KOPT-K1 (cell line): ENCODE results near the gene S100G.

Experiments
- H3K27ac ChIP-seq: fragments of 200-600 bp; sonication (generic); 2 replicates; pipeline ENCODE4 v1.5.1; 2016; ENCODE audit warnings: antibody characterized with exemption, mild to moderate bottlenecking, low read depth, low read length; ENCODE audit not compliant: poor library complexity, severe bottlenecking
- H3K36me3 ChIP-seq: fragments of 200-600 bp; sonication (generic); 2 replicates; pipeline ENCODE4 v1.5.1; 2017; ENCODE audit warnings: antibody characterized with exemption, mild to moderate bottlenecking, low read length, moderate library complexity; ENCODE audit not compliant: insufficient read depth
- H3K9me3 ChIP-seq: fragments of 200-600 bp; sonication (generic); 2 replicates; pipeline ENCODE4 v1.5.1; 2017; ENCODE audit warnings: antibody characterized with exemption, low read length, mild to moderate bottlenecking; ENCODE audit not compliant: insufficient read depth, poor library complexity, severe bottlenecking

S100G gene

DNA sequence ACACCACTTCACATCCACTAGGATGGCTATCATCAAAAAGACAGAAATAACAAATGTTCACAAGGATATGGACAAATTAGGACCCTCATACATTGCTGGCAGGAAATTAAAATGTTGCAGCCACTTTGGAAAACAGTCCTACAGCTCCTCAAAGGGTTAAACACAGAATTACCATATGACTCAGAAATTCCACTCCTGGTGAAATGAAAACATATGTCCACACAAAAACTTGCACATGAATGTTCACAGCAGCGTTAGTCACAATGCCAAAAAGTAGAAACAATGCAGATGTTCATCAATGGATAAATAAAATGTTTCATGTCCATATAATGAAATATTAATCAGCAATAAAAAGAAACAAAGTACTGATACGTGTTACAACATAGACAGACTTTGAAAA, 15.1 kb downstream of the S100G start:
- H3K27ac ChIP-seq = no peak overlapping the region
- no peaks in the 10 kb centered on the region for H3K36me3 ChIP-seq
- H3K9me3 ChIP-seq = no peaks in the 10 kb centered on the region

DNA sequence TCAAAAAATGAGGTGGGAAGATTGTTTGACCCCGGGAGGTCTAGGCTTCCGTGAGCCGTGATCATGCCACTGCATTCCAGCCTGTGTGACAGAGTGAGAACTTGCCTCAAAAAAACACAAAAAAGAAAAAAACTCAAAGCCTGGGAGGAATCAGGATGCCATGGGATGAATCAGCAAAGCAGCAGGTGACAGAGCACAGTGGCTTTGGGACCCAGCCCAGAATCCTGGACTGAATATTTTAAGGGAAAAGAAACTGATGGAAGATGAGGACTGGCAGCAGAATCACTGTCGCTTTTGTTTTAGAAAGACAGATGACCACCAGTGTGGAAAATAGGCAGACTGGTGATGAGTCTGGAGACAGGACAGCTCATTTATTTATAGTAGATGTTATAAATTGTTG, 16.6 kb downstream of the S100G start:
- Histone ChIP-seq H3K36me3 (no peaks in the 10 kb centered on the region), H3K27ac (no peak overlapping the region), H3K9me3 (no peaks in the 10 kb centered on the region)

DNA sequence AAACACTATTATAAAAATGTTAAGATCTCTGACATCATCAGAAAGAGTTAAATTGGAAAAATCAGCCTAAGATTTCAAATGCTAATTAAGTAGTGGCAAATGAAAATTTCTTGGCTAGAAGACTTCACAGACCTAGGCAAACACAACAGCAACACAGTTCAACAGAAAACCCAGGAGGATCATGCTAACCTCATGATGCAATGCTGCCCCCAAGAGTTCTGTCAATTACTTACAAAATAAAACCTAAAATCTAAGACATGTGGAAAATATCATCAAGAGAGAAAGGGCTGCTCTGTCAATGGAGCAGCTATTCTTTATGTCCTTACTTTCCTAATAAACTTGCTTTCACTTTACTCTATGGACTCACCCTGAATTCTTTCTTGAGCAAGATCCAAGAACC, 21.0 kb downstream of the S100G start:
- no peaks in the 10 kb centered on the region for H3K9me3 ChIP-seq
- no peaks in the 10 kb centered on the region for H3K36me3 ChIP-seq
- no peak overlapping the region for H3K27ac ChIP-seq

DNA sequence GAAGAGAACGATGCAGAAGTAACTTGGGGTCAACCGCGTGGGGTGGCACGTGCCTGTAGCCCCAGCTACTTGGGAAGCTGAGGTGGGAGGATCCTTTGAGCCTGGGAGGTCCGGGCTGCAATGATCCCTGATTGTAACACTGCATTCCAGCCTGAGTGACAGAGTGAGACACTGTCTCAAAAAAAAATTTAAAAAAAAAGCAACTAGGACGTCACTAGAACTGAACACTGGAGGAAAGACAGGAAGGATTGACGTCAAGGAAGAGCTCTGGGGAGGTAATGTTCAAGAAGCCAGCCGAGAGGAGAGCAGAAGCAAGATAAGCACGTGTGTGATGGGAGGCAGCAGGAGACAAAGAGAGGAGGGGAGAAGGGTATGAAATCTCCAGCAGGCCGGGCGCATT, 28.7 kb downstream of the S100G start:
- no peaks in the 10 kb centered on the region for H3K36me3 ChIP-seq
- no peak overlapping the region for H3K27ac ChIP-seq

DNA sequence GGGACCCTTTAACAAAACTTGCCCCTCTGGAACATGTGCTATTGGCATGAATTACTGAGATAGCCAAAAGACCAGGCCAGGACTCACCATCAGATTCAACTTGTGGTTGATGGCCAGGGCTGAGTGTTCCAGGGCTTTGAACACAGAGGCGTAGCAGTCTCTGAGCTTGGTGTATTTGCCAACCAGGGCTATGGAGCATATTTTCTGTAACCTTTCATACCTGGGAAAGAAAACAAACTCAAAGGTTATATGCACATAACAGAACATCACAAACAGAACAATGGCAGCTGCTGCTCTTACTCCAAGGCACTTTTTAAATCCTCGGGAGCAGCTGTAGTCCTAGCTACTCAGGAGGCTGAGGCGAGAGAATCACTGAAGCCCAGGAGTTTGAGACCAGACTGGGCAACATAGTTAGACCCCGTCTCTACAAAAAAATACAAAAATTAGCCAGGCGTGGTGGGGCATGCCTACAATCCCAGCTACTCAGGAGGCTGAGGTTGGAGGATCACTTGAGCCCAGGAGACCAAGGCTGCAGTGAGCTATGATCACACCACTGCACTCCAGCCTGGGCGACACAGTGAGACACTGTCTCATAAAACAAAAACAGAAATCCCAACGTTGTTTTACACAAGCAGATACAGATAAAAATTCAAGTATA, 33.2 kb downstream of the S100G start:
- H3K36me3 ChIP-seq = no peaks in the 10 kb centered on the region
- no peak overlapping the region for H3K27ac ChIP-seq
- no peaks in the 10 kb centered on the region for H3K9me3 ChIP-seq

More for the DNA sequence above, 28.7 kb downstream of the S100G start:
- H3K9me3 ChIP-seq = no peaks in the 10 kb centered on the region

DNA sequence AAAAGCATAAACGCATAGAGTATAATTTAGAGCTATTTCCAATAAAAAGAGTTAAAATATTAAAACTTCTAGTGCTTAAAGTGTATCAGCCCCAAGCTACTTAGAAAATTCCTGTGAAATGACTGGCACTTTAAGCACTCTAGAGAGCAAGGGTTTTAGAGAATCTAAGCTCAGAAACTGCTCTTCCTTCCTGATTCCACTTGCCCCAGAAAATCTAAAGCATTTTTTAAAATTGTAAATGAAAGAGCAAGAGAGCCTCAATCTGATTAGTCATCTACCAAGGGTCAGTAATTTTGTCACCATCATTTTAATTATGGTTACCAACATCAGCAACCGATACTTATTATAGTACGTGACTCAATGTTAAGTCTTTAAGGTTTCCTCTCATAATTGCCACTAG, 37.6 kb downstream of the S100G start:
- H3K27ac ChIP-seq = no peak overlapping the region
- H3K9me3 ChIP-seq = no peaks in the 10 kb centered on the region
- H3K36me3 ChIP-seq = no peaks in the 10 kb centered on the region

DNA sequence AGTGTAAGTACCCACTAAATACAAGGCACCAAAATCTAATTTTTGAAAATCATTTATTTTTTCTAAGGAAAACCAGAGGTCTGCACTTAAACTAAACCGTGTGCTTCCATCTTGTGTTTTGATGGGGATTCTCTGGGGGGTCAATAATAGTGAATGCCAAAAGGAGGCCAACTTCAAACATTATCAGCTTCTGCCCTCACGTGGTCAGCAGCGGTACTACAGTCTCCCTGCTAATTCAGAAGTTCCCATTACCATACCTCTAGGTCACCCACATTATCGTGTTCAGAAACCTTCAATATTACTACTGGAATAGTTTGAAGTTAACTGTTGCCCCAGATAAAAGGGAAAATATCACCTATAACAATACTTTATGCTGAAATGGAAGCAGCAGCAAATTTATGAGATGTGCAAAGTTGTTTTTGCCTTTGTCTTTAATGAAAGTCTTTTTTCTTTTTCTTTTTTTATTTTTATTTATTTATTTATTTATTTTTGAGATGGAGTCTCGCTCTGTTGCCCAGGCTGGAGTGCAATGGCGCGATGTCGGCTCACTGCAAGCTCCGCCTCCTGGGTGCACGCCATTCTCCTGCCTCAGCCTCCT, 45.2 kb downstream of the S100G start:
- Histone ChIP-seq H3K36me3 (no peaks in the 10 kb centered on the region), H3K9me3 (no peaks in the 10 kb centered on the region), H3K27ac (no peak overlapping the region)

DNA sequence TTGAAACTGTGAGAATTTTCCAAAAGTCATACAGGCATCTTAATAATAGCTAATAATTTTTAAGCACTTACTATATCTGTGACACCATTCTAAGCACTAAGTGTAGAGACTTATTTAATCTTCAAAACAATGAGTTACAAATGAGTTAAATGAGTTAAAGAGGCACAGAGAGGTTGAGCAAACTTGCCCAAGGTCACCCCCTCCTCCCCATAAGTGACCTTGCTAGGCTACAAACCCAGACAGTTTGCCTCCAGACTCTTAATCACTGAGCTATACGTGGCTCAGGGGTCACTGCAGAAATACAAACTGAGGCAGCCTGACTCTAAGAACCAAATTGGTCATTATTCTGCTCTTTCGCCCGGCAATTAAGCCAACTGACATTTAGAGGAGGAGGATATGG, 47.0 kb downstream of the S100G start:
- H3K27ac ChIP-seq = no peak overlapping the region
- H3K9me3 ChIP-seq = no peaks in the 10 kb centered on the region
- no peaks in the 10 kb centered on the region for H3K36me3 ChIP-seq

DNA sequence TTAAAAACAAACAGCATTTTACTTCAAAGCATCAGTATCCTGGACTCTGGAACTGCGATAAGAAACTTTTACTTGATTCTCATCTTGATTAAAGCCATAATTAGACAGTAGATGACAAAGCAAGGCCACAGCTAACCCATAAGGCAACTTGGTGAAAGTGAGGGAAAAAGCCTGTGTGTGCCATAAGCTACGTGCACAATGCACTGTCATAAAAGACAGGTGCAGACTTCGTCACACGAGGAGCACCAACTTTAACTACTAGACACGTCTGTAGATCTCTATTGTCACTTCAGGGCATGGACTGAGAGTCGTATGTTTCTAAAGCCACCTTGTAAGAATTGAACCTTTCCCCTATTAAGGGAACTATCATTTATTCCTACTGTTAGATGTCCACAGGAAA, 49.4 kb downstream of the S100G start:
- H3K9me3 ChIP-seq = no peaks in the 10 kb centered on the region
- no peaks in the 10 kb centered on the region for H3K36me3 ChIP-seq
- no peak overlapping the region for H3K27ac ChIP-seq

DNA sequence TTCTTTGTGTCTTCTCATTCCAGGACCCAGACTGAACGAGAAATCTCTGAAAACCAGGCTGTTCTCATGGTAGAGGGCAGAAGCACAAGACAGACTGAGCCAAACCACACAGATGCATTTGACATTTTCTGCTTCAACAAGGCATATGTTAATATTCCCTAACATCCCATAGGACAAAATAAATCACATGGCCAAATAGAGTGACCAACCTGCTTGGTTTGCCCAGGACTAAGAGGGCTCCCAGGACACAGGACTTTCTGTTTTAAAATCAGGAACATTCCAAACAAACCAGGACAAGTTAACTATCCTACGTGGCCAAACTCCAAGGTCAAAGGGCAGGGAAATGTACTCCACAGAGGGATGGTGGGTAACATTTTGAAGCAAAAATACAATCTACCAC, 50.8 kb downstream of the S100G start:
- Histone ChIP-seq H3K9me3 (no peaks in the 10 kb centered on the region), H3K27ac (no peak overlapping the region), H3K36me3 (no peaks in the 10 kb centered on the region)

DNA sequence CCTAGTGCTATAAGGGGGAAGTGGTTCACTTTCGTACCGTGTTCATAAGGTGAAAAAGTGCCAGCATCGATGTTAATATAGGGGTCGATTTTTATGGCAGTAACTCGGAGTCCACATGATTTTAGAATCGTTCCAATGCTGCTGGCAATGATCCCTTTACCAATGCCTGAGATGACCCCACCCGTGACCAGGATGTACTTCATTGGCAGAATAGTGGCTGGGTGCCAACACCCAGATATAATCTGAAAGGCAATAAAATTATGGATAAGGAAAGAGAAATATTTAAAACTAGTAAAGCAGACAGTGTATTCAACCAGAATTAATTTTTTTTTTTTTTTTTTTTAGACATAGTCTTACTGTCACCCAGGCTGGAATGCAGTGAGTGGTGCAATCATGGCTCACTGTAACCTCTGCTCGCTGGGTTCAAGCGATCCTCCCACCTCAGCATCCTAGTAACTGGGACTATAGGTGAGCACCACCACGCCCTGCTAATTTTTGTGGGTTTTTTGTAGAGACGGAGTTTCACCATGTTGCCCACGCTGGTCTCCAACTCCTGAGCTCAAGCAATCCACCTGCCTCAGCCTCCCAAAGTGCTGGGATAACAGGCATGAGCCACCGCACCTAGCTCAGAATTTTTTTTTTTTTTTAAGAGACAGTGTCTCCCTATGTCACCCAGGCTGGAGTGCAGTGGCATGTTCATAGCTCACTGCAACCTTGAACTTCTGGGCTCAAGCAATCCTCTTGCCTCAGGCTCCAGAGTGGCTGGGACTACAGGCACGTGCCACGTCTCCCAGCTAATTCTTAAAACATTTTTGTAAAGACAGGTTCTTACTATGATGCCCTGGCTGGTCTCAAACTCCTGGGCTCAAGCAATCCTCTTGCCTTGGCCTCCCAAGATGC, 53.0 kb downstream of the S100G start:
- H3K36me3 ChIP-seq = no peaks in the 10 kb centered on the region
- no peak overlapping the region for H3K27ac ChIP-seq
- H3K9me3 ChIP-seq = no peaks in the 10 kb centered on the region
